ENCODE results near the gene CACNA1H. TPM values are rescaled to one million over a fixed set of nuclear protein-coding genes. Genes with fewer than 3 reads are reported as not detected.
"Not testable (repeated sequence)": the region's sequence is repeated elsewhere in the genome, so short reads cannot be mapped to it uniquely, and the experiment has no call there.

CACNA1H gene
- total RNA-seq, 4 donors from 2014 or later = 17.0 to 63.6 (median 39.5) TPM

GRCh38 chr16:1189455-1189854, 36.5 kb downstream of the CACNA1H start:
- no peak overlapping the region for H3K27ac ChIP-seq
- H3K4me3 ChIP-seq = no peak overlapping the region
- 61 to 76% methylated on average over 5 to 7 of the region's 7 CpGs for WGBS, 2 donors (ENCODE audit: low coverage in 1 of 2)
- in situ Hi-C loops (cut with MboI; ENCODE audit: low pct_ligation_motif_present in 1 of 4, low pct_unique_long_range_greater_than_20kb in 1 of 4, low sequenced_read_pairs in 3 of 4) (no loop called here), intact Hi-C loops (cut with DNase I; ENCODE audit: low total_unique reads) (no loop called here)
- no peaks in the 10 kb centered on the region for H3K9me3 ChIP-seq
- no peaks in the 10 kb centered on the region for H3K36me3 ChIP-seq
- H3K27me3 ChIP-seq = no peaks in the 10 kb centered on the region
- no peak for TF ChIP-seq EP300 (IDR thresholded peaks at IDR 0.05; ENCODE audit: low read depth)
- TF ChIP-seq POLR2AphosphoS5 (IDR thresholded peaks at IDR 0.05) = no peak
- no peak for TF ChIP-seq CTCF (IDR thresholded peaks at IDR 0.05)
- TF ChIP-seq POLR2A (IDR thresholded peaks at IDR 0.05) = no peak
- DNase-seq = no peak
- H3K4me1 ChIP-seq = peaks cover 0 to 12% (median 2%) of the 10 kb centered on the region in 4 donors

- H3K9me3 ChIP-seq; H3K27me3 ChIP-seq; intact Hi-C loops (cut with DNase I; ENCODE audit: low total_unique reads); DNase-seq; in situ Hi-C loops (cut with MboI; ENCODE audit: low pct_ligation_motif_present in 1 of 4, low pct_unique_long_range_greater_than_20kb in 1 of 4, low sequenced_read_pairs in 3 of 4); H3K36me3 ChIP-seq; H3K27ac ChIP-seq; H3K4me3 ChIP-seq: not testable (repeated sequence)
- H3K4me1 ChIP-seq = peaks cover 0 to 16% (median 6%) of the 10 kb centered on the region in 4 donors
- 80% methylated on average over 7 of the region's 11 CpGs; no CpG with 5 or more reads in 1 of the 2 donors for WGBS, 2 donors (ENCODE audit: low coverage in 1 of 2)
Observed at GRCh38 chr16:1190789-1191188, 37.9 kb downstream of the CACNA1H start.

- peaks cover 0 to 16% (median 6%) of the 10 kb centered on the region in 4 donors for H3K4me1 ChIP-seq
- H3K27me3 ChIP-seq = no peaks in the 10 kb centered on the region
- in situ Hi-C loops (cut with MboI; ENCODE audit: low pct_ligation_motif_present in 1 of 4, low pct_unique_long_range_greater_than_20kb in 1 of 4, low sequenced_read_pairs in 3 of 4) = no loop called here
Observed at GRCh38 chr16:1192384-1193073, 39.6 kb downstream of the CACNA1H start.

GRCh38 chr16:1193143-1193824, 40.4 kb downstream of the CACNA1H start:
- WGBS, 2 donors (ENCODE audit: low coverage in 1 of 2) = 39% methylated on average over 19 of the region's 30 CpGs; no CpG with 5 or more reads in 1 of the 2 donors
- TF ChIP-seq POLR2A (IDR thresholded peaks at IDR 0.05) = no peak
- TF ChIP-seq EP300 (IDR thresholded peaks at IDR 0.05; ENCODE audit: low read depth) = no peak
- no peak for TF ChIP-seq CTCF (IDR thresholded peaks at IDR 0.05)
- peak in 1 of 3 donors; percentile 73 for TF ChIP-seq POLR2AphosphoS5 (IDR thresholded peaks at IDR 0.05)
- Histone ChIP-seq H3K27me3 (no peaks in the 10 kb centered on the region), H3K36me3 (no peaks in the 10 kb centered on the region), H3K4me1 (peaks cover 0 to 16% (median 6%) of the 10 kb centered on the region in 4 donors), H3K27ac (peak overlapping the region in 3 of 4 donors; percentile 42 to 75 (median 61)), H3K4me3 (no peak overlapping the region), H3K9me3 (no peaks in the 10 kb centered on the region)
- DNase-seq = peak; percentile 24
- in situ Hi-C loops (cut with MboI; ENCODE audit: low pct_ligation_motif_present in 1 of 4, low pct_unique_long_range_greater_than_20kb in 1 of 4, low sequenced_read_pairs in 3 of 4) (no loop called here), intact Hi-C loops (cut with DNase I; ENCODE audit: low total_unique reads) (no loop called here)

More at GRCh38 chr16:1192384-1193073, 39.6 kb downstream of the CACNA1H start:
- no peak for DNase-seq
- intact Hi-C loops (cut with DNase I; ENCODE audit: low total_unique reads) = no loop called here
- Histone ChIP-seq H3K27ac (peak overlapping the region; percentile 2 to 75 (median 52)), H3K4me3 (no peak overlapping the region), H3K36me3 (no peaks in the 10 kb centered on the region), H3K9me3 (no peaks in the 10 kb centered on the region)
- WGBS, 2 donors (ENCODE audit: low coverage in 1 of 2) = 61% methylated on average over 7 of the region's 9 CpGs; no CpG with 5 or more reads in 1 of the 2 donors
- no peak for TF ChIP-seq CTCF (IDR thresholded peaks at IDR 0.05)
- no peak for TF ChIP-seq POLR2AphosphoS5 (IDR thresholded peaks at IDR 0.05)
- no peak for TF ChIP-seq EP300 (IDR thresholded peaks at IDR 0.05; ENCODE audit: low read depth)
